ENCODE results near the gene ARHGAP22.

- no peak for TF ChIP-seq CTCF (IDR thresholded peaks at IDR 0.05; ENCODE audit: insufficient read depth, low read length)
- no peak for TF ChIP-seq POLR2AphosphoS5 (IDR thresholded peaks at IDR 0.05; ENCODE audit: low read depth)
- TF ChIP-seq GABPA (IDR thresholded peaks at IDR 0.05; ENCODE audit: low read depth), result no peak
- no peak for TF ChIP-seq REST (IDR thresholded peaks at IDR 0.05; ENCODE audit: insufficient replicate concordance, low read depth)
- no peak for TF ChIP-seq SPI1 (IDR thresholded peaks at IDR 0.05; ENCODE audit: borderline replicate concordance, low read depth)
Observed at GRCh38 chr10:48502791-48503190, 102.1 kb downstream of the ARHGAP22 start.
